Spleen (tissue), 7 donors: ENCODE measurements around the gene FBXL12.

ENCODE experiments used
- CTCF ChIP-seq, 11 experiments: fragments of 200-600 bp in 7 of 11; fragments of 450-650 bp in 4 of 11; sonication (generic) in 4 of 11; IDR thresholded peaks in 8 of 11; conservative IDR thresholded peaks in 3 of 11; 1 replicate in 7 of 11; 2 replicates in 4 of 11; pipeline versions ENCODE4 v1.4.0 to v1.8.0; 2016 to 2021; ENCODE audit warnings: antibody characterized with exemption in 11 of 11, inconsistent platforms in 4 of 11, mild to moderate bottlenecking in 1 of 11
- POLR2A ChIP-seq, 3 donors: fragments of 450-650 bp; IDR thresholded peaks; one replicate each; pipeline ENCODE4 v1.5.1; 2017; ENCODE audit warnings: antibody characterized with exemption in 3 of 3, mild to moderate bottlenecking in 1 of 3
- POLR2AphosphoS5 ChIP-seq, 3 donors: sonication (generic); formaldehyde crosslinking; IDR thresholded peaks; one replicate each; pipeline ENCODE4 v1.5.1; 2017; ENCODE audit warnings: antibody characterized with exemption in 3 of 3
- donor health status: DM: no; HTN: no; CAD: no; lungs with moderate emphysema.
- donor health status: DM: no; HTN: no; CAD: no.
- donor health status: DM: no; HTN: no; CAD: no.

- TF ChIP-seq CTCF (IDR thresholded peaks at IDR 0.05 in 8 of 11, conservative IDR thresholded peaks at IDR 0.05 in 3 of 11) (no peak), POLR2A (IDR thresholded peaks at IDR 0.05) (no peak), POLR2AphosphoS5 (IDR thresholded peaks at IDR 0.05) (no peak)
Observed at GRCh38 chr19:9865732-9866501, 47.0 kb upstream of the FBXL12 start.
